Pons (tissue), 1 donor: ENCODE data around the gene CST9L.

ENCODE experiments used
- DNase-seq: peaks from one replicate; pipeline ENCODE4 v3.0.0-alpha.2; 2016; ENCODE audit warnings: low spot score

Gene CST9L

DNA sequence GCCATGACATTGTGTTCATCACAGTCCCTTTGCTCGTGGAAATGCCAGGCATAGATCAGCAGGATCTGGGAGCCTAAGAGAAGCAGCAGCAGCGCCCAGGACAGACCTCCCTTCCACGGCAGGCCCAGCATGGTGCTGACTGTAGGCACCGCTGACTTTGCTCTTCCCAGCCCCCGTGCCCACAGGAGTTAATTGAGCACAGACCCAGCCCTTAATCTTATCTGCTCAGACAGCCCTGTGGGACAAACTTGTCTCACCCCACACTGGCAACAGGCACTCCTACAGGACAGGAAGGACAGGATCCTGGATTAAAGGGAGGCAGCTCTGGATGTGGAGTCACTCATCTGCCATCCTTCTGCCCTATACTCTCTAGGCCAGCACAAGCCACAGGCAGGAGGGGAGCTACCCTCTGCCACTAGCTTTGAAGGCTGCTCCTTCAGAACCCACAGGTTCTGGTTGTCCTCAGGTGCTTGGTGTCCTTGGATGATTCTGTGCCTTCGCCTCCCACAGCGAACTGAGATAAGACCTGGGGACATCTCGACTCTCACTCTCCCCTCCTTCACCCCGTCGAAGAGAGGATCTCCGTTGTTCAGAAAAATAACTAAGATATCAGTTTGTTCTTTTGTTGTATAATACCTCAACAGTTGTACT lies at the start of gene CST9L:
Gene CST9L, minus strand, starts transcription at position 165 of the 651 bp plus-strand sequence. Its CDS starts 34 bp downstream, at position 131.
- no peak for DNase-seq

GRCh38 chr20:23614163-23614562 lies 45.9 kb upstream of the CST9L start:
- DNase-seq, result no peak

- DNase-seq, result no peak
Measured at GRCh38 chr20:23613676-23614075, 45.4 kb upstream of the CST9L start.

GRCh38 chr20:23612396-23612795 lies 44.1 kb upstream of the CST9L start:
- DNase-seq, result peak; percentile 62

DNA sequence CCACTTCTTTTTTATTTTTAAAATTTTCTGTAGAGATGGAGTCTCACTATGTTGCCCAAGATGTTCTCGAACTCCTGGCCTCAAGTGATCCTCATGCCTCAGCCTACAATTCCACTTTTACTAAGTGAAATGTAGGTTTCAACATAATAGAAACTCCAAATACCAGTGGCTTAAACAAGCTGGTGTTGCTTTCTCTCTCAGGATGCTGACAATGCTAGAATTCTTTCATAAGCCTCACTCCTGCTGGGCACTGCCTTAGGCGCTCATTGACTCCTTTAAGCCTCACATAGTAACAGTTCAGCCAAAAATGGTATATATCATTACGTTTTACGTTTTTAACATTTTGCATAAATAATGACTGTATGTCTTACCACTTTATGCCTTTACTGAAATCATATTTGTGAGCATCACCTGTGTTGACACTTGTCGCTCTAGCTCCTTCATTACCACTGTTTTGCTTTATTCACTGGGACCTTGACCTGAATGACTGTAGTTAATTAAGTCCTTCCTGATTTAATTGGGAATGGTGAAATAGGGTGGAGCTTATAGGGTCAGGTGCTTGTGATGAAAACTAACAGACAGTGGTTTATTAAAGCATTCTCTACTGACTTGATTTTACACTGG lies 41.3 kb upstream of the CST9L start:
- no peak for DNase-seq

DNA sequence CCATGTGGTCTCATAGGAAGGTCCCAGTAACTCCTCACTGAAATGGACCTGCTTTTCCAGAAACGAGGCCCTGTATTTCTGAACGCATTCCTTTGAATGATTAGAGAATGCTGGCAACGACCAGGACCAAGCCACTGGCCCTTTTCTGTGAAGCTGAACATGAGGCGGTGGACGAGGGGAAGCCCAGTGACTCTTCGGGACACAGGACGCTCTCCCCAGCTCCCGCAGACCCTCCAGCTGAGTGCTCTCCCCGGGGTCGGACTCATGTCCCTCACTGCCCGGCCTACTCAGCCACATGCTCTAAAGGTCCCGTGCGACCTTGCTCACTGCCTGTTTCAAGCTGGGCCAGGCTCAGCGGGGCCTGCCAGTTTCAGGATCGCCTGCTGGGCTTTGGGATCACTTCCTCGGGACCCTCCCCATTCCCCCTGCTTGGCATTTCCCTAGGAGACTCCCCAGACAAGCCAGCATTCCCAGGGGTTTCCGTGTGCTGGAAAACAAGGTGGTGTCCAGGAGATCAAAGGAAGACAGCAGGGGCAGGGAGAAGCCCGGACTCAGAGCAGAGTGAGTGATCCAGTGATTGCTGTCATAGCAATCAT lies 40.1 kb upstream of the CST9L start:
- DNase-seq, result no peak

DNA sequence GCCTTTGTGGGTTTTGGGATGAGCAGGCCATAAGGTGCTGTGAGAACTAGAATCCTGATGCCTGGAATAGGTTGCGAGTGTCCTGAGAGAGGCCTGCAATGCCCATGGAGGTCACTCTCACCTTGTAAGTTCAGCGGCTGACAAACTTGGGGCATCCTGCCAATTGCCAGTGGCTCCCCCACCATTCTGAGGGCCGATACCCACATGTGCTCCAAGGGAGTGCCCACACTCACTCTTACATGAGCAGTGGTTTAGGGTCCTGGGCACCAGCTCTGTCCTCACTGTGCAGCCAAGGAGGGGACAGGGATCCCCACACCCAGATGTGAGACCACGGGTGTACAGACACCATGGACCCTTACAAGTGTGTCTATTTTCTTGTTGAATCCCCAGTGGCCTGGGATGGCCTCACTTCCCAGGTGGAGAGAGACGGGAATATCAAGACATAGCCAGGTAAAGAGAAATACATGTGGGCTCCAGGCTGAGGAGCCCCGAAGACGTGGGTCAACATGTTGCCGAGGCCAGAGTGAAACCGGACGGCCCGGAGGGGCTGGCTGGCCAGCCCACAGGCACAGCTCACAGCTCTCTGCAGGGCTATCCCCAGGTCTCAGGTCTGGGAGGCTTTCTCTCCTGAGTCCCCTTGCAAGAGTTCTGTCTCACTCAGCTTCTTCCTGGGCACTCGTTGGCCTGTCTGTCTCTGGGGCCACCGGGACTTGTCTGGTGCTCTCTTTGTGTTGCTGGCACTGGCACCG lies 39.4 kb upstream of the CST9L start:
- no peak for DNase-seq

DNA sequence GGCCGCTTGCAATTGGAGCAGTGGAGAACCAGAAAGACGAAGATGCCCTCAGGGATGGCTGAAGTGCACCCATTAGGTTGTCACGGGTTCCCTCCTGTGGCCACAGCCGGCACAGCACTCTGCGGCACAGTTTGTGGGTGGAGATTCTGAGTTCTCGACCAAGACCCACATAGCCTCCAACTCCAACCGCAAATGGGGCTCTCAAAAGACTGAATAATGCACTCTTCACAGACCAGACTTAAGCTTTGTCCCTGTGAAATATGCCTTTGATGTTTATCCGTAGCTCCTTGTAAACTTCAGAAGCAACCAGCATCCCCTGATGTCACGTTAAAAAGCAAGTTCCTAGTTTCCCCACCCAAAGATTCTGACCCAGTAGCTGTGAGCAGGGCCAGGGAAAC lies 38.4 kb upstream of the CST9L start:
- peak; percentile 56 for DNase-seq

DNA sequence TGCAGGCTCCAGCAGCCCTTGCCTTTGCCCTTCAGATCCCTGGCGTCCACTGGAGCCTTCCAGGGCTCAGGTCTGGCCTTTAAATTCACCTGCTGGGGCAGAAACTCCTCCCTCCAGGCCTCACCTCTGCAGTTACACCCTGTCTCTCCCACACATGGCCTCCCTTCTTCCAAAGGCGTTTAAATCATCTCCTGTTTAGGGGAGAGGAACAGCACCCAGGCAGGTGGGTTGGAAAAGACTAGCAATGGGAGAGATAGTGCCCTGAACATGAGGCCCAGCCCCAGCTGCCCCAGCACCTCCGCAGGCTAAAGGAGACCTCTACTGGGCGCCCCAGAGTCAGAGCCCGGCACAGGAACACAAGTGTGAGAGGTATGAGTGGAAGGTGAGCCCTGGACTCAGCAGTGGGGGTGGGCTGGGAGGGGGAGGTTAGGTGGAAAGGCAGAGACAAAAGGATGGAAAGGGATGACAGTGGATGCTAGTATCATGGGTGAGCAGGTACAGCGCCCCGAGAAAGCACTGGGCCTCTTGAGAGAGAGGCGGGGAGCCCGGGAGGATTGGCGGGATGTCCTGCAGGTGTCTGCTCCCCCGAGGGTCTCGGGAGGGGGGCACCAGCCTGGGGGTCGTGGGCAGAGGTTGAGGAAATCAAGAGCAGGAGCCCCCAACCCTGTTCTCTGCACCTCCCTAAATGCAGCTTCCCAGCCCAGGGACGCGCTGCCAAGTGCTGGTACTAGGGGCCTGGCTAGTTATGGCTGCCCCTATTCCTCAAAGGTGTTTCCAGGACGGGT lies 37.8 kb upstream of the CST9L start, which contains the start of gene CST9:
Gene CST9, minus strand, starts transcription at position 51 of the 785 bp plus-strand sequence. CDS start 53 bp downstream, outside the sequence.
- DNase-seq, result no peak

DNA sequence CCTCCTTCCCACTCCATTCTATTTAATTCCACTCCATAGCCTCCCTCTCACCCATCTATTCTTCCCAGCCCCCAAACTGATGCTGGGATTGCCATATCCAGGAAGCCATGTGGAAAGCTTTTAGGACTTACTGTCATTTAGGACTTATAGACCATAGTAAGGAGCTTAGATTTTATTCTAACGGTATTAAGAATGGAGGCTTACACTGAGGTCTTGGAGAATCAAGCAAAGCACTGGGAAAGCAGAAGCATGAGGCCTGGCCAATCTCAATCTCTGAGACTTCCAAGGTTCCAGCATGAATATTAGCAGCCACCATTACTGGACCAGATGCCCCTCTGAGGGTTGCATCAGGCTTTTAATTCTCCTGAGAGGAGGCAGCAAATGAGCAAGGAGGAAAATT lies 36.0 kb upstream of the CST9L start:
- no peak for DNase-seq

GRCh38 chr20:23603321-23603720 lies 35.0 kb upstream of the CST9L start:
- DNase-seq, result no peak

DNA sequence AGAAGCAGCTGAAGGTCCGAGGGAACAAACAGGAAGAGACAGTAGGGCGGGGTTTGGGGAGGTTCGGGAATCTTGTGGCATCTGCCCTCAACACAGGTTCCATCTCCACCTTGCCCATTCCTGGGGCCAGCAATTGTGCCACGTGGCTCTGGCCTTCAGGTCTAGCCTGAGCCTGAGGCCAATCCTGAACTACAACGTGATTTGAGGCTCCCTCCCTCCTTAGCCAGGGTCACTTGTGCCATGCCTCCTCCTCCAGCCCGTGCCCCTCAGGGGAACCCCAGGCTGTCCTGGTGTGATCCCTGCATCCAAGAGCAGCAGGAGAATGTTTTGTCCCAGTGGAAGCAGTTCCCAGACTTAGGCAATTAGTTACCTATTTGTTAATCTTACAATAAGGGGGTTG lies 34.4 kb upstream of the CST9L start:
- DNase-seq, result no peak

DNA sequence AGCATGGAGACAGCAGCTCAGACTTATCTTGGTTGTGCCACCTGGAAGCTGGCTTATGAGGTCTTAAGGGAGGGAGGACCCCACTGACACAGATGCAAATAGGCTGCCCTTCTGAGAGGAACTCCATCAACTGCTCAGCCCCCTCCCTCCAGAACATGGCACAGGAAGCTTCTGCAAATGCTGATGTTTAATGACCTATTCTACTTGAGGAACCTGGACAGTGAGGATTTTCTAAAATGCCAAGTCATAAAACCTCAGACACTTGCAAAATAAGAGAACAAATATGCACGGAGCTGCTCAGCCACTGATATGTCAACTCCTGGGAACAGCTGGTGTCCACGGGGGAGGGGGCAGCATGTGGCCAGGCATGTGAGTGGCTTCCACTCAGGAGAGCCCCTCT lies 34.0 kb upstream of the CST9L start:
- no peak for DNase-seq

GRCh38 chr20:23601715-23602114 lies 33.4 kb upstream of the CST9L start:
- no peak for DNase-seq

GRCh38 chr20:23598481-23598880 lies 30.2 kb upstream of the CST9L start:
- DNase-seq, result no peak

- no peak for DNase-seq
Measured at GRCh38 chr20:23596579-23597250, 28.4 kb upstream of the CST9L start.

GRCh38 chr20:23595941-23596340 lies 27.7 kb upstream of the CST9L start:
- DNase-seq, result no peak

DNA sequence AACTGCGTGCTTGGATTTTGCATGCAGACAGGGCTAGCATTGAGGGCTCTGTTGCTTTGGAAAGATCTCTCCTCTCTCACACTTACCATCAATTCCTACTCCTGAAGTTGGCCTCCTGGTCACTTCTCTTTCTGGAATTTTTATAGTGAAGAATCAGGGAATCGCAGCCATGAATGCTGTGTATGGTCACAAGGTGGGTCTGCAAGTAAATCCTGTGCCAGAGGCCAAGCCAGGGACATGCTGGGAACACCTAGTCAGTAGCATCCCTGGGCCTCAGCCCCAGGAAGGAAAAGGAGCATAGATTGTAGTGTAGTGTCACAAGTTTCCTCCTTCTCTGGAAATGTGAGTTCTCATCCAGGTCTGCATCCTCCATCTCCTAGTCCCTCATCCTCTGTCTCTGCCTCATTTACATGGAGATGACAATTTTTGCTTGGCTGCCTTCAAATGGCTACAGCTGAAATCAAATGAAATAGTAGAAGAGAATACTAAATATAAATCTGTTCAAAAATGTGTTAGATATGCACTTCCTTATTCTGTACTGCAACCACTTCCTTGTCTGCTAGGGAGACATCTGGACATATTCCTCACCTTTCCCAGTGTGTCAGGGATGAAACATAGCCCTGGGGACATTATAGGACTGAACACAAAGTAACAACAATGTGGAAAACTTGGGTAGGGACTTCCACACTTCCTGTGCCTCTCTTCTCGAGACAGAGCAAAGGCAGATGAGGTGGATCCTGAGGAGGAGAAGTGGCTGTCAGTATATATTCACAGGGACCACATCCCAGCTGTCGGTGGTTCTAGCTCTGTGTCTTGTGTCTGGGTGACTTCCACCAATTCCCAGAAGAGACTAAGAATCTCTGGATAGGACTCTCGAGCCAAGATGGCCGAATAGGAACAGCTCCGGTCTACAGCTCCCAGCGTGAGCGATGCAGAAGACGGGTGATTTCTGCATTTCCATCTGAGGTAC lies 20.4 kb upstream of the CST9L start:
- no peak for DNase-seq

DNA sequence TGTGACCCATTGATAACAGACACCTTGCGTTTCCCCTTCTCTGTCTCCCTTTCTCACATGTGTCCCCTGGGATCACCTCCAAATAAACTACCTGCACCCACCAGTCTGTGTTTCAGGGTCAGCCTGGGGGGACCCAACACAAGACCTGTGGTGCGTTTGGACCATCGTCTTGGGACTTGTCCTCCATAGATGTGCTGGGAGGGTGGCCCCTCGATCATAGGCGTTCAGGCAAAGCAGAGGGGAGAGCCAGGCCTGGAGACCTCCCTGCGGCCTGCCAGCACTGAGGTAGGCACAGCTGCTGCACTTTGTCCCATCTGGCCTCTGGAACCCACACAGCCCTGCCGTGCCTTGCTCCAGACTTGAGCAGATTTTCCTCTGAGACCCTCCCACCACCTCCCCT lies 19.3 kb upstream of the CST9L start:
- no peak for DNase-seq
